ENCODE data around the gene SMIM43.

Gene SMIM43

DNA sequence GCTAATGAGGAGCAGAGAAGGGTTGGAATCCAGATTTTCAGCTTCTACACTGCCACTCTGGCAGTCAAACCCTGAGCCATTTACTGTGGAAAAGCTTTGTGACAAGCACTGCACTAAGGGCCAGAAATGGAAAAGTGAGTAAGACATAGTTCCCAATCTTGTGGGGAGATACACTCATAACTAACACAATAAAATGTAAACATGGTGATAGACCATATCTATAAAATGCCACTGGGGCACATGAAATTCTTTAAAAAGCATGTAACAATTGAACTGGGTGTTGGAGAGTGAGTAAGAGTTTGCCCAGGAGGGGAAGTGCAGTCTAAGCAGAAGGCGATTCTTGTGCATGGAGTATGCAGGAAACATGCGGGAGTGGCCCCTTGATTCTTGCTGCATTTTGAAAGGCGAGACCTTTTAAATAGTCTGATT is 36.2 kb downstream of the SMIM43 start:
- H3K4me3 ChIP-seq (ENCODE audit: low read depth, low read length) = no peak overlapping the region
- TF ChIP-seq, protein P1, sequence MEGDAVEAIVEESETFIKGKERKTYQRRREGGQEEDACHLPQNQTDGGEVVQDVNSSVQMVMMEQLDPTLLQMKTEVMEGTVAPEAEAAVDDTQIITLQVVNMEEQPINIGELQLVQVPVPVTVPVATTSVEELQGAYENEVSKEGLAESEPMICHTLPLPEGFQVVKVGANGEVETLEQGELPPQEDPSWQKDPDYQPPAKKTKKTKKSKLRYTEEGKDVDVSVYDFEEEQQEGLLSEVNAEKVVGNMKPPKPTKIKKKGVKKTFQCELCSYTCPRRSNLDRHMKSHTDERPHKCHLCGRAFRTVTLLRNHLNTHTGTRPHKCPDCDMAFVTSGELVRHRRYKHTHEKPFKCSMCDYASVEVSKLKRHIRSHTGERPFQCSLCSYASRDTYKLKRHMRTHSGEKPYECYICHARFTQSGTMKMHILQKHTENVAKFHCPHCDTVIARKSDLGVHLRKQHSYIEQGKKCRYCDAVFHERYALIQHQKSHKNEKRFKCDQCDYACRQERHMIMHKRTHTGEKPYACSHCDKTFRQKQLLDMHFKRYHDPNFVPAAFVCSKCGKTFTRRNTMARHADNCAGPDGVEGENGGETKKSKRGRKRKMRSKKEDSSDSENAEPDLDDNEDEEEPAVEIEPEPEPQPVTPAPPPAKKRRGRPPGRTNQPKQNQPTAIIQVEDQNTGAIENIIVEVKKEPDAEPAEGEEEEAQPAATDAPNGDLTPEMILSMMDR (conservative IDR thresholded peaks at IDR 0.05; ENCODE audit: low read depth, low read length) = no peak
- DNase-seq (ENCODE audit: low read depth) = peak; percentile 47

DNA sequence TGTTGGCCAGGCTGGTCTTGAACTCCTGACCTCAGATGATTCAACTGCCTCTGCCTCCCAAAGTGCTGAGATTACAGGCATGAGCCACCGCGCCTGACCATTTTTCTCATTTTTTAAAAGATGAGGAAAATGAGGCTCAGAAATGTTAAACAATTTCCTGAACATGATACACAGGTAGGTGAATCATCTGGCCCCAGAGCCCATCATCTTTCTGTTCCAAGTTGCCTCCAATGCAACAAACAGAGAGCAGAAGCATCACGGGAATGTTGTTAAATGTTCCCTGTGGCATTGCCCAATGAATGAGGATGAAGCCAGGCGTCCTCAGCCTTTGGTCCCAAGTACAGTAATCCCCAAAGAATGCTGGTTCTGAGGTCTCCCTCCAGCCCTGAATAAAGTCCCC is 36.9 kb downstream of the SMIM43 start:
- DNase-seq (ENCODE audit: low read depth) = peak; percentile 68
- H3K4me3 ChIP-seq (ENCODE audit: low read depth, low read length) = no peak overlapping the region
- TF ChIP-seq, protein P1 (conservative IDR thresholded peaks at IDR 0.05; ENCODE audit: low read depth, low read length) = no peak

DNA sequence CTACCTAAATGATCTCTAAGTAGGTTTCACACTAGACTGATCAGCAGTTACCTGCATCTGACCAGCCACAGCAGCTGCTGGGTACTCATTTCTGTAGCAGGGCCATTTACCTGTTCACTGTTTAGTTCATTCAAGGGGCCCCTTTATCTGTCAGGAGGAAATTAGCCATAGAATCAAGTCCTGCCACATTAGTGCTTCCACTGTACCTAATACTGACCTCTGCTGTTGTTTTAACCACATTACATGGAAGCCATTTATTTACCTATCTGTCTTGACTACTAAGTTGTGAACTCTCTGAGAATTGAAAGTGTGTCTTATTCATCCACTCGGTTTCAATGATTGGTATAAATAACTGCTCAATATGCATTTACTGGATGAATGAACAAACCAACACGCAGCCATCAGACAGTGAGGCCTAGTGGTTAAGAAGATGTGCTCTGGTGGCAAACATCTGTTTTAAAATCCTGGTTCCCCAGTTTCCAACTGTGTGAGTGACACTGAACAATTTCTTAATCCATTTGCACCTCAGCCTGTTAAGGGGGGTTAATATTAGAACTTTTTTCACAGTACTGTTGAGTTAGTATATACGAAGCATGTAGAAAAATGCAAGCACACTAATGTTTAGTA is 38.2 kb downstream of the SMIM43 start:
- DNase-seq (ENCODE audit: low read depth) = peak; percentile 89
- no peak overlapping the region for H3K4me3 ChIP-seq (ENCODE audit: low read depth, low read length)
- TF ChIP-seq, protein P1 (conservative IDR thresholded peaks at IDR 0.05; ENCODE audit: low read depth, low read length) = peak; percentile 71

DNA sequence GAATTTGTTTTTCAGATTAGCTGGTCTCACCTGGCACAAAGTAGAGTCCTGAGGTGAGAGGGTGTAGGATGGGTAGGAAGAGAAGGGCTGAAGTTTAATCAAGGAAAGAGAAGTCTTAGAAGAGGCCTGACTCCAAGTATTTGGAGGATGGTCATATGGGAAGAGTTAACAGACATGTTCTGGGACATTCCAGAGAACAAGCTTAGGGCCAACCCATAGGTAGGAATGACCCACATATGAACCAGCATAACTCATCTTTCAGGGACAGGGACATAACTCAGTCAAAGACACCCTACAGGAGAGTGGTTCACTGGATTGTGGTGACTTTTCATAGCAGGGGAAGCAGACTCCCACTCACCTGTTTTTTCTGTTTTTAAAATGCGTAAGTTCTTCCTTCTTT is 40.3 kb downstream of the SMIM43 start:
- DNase-seq (ENCODE audit: low read depth) = no peak
- TF ChIP-seq, protein P1 (conservative IDR thresholded peaks at IDR 0.05; ENCODE audit: low read depth, low read length) = no peak
- H3K4me3 ChIP-seq (ENCODE audit: low read depth, low read length) = no peak overlapping the region

DNA sequence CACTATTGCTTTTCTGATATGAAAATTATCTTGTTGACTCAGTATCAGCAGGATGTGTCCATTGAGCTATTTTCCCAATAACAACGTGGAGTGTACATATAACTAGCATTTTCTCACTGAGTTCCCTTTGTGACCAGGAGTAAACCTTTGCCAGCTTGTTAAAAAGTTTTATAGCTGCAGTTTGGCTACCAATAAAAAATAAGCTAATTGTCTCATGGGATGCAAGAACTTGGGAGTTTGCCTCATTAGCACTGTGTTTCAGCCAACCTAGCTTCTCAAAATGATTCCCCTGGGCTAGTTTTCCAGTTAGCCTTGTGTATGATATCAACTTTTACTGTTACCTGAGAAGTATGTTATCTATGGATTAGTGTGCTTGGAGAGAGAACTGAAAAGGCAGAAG is 43.3 kb downstream of the SMIM43 start:
- no peak overlapping the region for H3K4me3 ChIP-seq (ENCODE audit: low read depth, low read length)
- no peak for DNase-seq (ENCODE audit: low read depth)
- TF ChIP-seq, protein P1 (conservative IDR thresholded peaks at IDR 0.05; ENCODE audit: low read depth, low read length) = no peak

DNA sequence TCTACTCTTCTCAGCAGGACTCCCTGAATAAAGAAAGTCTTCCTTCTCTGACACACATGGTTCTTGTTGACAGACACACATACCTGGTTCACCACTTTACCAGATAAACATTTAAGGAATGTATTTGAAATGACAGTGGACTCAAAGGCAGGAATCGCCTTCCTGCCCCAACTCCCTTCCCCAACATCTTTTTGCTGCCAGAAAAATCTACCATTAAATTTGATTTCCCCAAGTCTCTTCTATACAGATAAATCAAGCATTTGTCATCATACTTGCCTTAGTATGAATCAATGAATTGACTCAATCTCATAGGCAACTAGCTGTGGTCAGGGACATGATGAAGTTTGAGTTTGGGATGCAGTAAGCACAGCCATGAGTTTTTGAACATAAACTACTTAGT is 44.9 kb downstream of the SMIM43 start:
- TF ChIP-seq, protein P1 (conservative IDR thresholded peaks at IDR 0.05; ENCODE audit: low read depth, low read length) = no peak
- no peak overlapping the region for H3K4me3 ChIP-seq (ENCODE audit: low read depth, low read length)
- DNase-seq (ENCODE audit: low read depth) = no peak

DNA sequence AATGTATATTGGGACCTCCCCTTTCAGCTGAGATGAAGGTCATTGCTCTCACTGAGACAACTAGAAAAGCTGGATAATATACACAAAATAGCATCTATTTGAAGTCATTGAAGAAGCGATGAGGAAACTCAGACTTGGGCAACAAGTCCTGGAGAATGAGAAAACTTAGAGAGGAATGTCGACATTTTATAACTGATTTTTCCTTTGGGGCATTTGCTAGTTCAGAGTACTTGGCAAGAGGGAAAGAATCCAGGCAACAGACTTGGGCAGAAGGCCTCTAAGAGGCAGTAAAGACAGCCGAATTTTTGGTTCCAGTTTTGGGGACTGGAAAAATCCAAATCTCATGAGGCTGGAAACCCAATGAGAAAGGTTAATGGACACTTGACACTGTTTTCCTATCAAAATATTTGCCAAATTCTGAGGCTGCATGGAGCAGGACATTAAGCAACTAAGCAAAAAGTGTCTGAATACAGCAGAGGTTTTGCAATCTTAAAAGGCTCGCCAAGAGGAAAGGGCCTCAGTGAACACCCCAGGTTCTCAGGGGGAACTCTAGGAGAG is 47.2 kb downstream of the SMIM43 start:
- peak; percentile 65 for DNase-seq (ENCODE audit: low read depth)

More for the DNA sequence above, 47.2 kb downstream of the SMIM43 start:
- H3K4me3 ChIP-seq (ENCODE audit: low read depth, low read length) = no peak overlapping the region
- TF ChIP-seq, protein P1 (conservative IDR thresholded peaks at IDR 0.05; ENCODE audit: low read depth, low read length) = no peak

All from choroid plexus epithelial cell (primary cell).